Measurements from ENCODE around the gene DCAF7. TPM values are rescaled to one million over a fixed set of nuclear protein-coding genes. Genes with fewer than 3 reads are reported as not detected.

Gene DCAF7
- 41.3 and 43.4 TPM in 2 replicates for total RNA-seq

DNA sequence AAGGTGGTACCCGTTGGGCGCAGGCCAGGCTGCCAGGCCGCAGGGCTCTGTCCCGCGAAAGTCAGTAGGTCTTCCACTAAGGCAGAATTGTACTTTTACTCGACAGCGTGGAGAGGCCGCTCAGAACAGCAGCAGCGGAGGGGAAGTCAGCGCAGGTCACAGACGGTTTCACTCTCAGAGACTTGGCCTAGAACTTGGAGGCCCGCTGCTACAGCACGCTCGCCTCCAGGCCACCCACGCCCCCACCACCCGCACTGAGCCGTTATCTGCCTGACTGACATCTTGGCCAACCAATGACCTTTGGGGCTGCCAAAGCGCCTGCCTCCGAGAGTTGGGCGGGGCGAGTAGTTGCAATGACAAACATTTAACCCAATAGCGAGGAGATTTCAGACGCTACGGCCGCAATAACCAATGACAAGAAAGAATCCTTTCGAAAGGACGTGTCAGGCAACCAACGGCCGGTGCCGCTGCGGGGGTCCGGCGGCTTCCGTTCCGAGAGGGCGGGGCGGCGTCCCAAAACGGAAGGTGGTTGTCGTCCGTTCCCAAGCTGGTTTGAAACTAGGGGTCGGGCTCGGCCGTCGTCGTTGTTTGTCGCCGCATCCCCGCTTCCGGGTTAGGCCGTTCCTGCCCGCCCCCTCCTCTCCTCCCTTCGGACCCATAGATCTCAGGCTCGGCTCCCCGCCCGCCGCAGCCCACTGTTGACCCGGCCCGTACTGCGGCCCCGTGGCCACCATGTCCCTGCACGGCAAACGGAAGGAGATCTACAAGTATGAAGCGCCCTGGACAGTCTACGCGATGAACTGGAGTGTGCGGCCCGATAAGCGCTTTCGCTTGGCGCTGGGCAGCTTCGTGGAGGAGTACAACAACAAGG is at the start of gene DCAF7:
Gene DCAF7 (plus strand): TSS at position 532 of the 871 bp plus-strand sequence. CDS start 201 bp downstream, at position 733.

DNA sequence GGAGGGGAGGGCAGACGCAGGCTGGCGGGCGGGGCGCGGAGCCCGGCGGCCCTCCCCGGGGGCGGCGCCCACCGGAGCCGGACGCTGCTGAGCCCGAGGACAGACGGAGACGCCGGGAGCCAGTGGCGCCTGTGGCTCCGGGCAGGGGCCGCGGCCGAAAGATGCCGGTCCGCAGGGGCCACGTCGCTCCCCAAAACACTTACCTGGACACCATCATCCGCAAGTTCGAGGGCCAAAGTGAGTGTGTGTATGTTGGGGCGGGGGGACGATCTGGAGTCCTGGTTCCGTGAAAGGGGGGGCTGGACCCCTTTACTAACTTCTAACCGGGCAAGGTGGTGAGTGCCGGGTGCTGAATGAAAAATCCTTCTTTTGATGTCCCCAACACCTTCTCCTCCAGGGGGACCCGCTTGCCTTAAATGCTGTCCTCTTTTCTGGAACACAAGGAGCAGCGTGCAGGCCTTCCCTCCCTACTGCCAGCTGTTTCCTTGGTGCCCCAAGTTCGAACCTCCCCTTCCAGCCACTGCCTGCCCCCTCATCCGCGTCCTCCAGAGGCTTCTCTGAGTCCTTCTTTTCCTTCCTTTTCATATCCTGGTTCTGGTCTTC is 26.9 kb upstream of the DCAF7 start, which contains the start of gene KCNH6:
Gene KCNH6 (plus strand): TSS at position 106 of the 603 bp plus-strand sequence. CDS start 56 bp downstream, at position 162.

DNA sequence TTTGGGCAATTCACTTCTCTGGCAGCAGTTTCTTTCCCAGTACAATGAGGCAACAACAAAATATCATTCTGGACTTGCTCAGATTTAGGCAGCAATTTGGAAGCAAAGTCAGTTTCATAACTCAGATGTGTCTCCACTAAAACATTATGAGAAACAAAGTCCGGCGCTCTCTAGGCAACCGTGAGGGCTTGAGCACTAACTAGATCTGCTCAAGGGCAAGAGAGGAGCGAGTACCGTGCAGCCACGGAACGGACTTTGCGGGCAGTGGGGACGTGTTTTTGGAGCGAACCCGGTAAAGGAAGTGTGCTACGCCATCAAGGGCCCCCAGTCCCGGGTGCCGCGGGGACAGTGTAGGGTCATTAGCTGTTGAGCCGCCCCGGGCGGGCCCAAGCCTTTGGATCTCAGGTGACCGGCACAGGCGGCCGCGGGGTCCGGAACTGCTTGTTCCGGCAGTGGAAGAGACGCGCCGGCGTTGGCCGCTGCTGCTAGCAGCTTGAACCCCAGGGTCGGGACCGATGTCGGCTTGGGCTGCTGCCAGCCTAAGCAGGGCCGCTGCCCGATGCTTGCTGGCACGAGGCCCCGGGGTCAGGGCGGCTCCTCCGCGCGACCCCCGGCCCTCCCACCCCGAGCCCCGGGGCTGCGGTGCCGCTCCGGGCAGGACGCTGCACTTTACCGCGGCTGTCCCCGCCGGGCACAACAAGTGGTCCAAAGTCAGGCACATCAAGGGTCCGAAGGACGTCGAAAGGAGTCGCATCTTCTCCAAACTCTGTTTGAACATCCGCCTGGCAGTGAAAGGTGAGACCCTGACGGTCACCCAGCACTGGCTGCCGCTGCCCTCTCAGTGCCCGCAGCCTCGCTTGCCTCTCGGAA is 50.5 kb downstream of the DCAF7 start, which contains the start of gene TACO1:
Gene TACO1 (plus strand): TSS at position 327 of the 870 bp plus-strand sequence. CDS start 189 bp downstream, at position 516.

GRCh38 chr17:63621684-63622573 is 71.7 kb downstream of the DCAF7 start, which contains the start of gene MAP3K3:
MAP3K3 (plus strand) TSS chr17:63622417; CDS start chr17:63622760, 343 bp downstream.

Other genes starting within 250 kb of the DCAF7 start
- 13.3 and 18.6 TPM in 2 replicates for gene CYB561, start 104.2 kb upstream of the DCAF7 start, total RNA-seq
- 13.5 and 15.8 TPM in 2 replicates for gene ACE, start 73.4 kb upstream of the DCAF7 start, total RNA-seq
- gene KCNH6, start 27.1 kb upstream of the DCAF7 start, total RNA-seq: 0.13 TPM in 1 of 2 replicates, not detected in the other
- gene TACO1, start 50.4 kb downstream of the DCAF7 start, total RNA-seq: 26.3 and 31.8 TPM in 2 replicates
- 48.4 and 57.5 TPM in 2 replicates for gene MAP3K3, start 71.9 kb downstream of the DCAF7 start, total RNA-seq
- 30.8 and 53.5 TPM in 2 replicates for gene LIMD2, start 149.6 kb downstream of the DCAF7 start, total RNA-seq
- gene STRADA, start 191.3 kb downstream of the DCAF7 start, total RNA-seq: 21.0 and 23.1 TPM in 2 replicates
- 33.8 and 35.8 TPM in 2 replicates for gene CCDC47, start 223.1 kb downstream of the DCAF7 start, total RNA-seq
- 33.0 and 35.4 TPM in 2 replicates for gene DDX42, start 223.7 kb downstream of the DCAF7 start, total RNA-seq

All from mammary microvascular endothelial cell (primary cell).